ENCODE data around the gene RPL5. TPM values are rescaled to one million over a fixed set of nuclear protein-coding genes. Genes with fewer than 3 reads are reported as not detected.

The RPL5 gene
- polyA plus RNA-seq, 1 donor: 2,734 TPM

DNA sequence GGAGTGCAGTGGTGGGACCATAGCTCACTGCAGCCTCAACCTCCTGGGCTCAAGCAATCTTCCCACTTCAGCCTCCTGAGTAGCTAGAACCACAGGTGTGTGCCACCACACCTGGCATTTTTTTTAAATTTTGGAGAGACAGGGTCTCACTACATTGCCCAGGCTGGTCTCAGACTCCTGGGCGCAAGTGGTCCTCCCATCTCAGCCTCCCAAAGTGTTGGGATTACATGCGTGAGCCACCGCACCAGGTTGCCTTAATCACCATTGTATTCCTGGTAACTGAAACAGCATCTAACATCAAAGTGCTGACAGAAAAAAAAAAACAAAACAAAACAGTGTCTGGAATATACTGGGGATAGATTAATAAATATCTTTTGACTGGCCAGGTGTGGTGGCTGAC lies 18.2 kb downstream of the RPL5 start:
- Histone ChIP-seq H3K27me3 (ENCODE audit: control insufficient read depth, insufficient read depth, low read length) (no peaks in the 10 kb centered on the region), H3K4me1 (ENCODE audit: control insufficient read depth, insufficient read depth, low read length) (peaks cover 9% of the 10 kb centered on the region), H3K9me3 (ENCODE audit: control insufficient read depth, low read depth, low read length) (no peaks in the 10 kb centered on the region), H3K27ac (ENCODE audit: low read length) (no peak overlapping the region), H3K36me3 (ENCODE audit: control insufficient read depth, insufficient read depth, low read length) (peaks cover 11% of the 10 kb centered on the region), H3K4me3 (ENCODE audit: low read length) (no peak overlapping the region)
- no CpG with 5 or more reads among the region's 3 CpGs for WGBS (ENCODE audit: insufficient coverage, low lambda C conversion rate)
- DNase-seq: no peak

DNA sequence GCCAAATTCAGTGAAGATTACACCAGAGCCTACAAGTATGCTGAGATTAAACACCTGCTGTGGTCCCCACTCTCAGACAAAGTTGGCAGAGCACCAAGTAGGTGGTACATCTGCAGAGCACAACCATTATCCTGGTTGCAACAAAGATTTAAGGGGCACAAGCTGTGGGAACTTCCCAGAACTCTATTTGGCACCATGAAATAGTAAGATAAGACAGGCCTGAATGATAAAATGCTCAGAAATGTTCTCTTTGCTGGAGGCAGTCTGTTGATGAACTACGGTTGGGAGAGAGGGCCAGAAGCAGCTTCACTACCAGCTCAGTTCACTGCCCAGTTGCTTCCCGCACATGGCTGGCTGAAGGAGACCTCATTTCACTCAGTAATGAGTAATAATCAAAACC lies 19.9 kb downstream of the RPL5 start:
- no peak for DNase-seq
- H3K27me3 ChIP-seq (ENCODE audit: control insufficient read depth, insufficient read depth, low read length): no peaks in the 10 kb centered on the region
- H3K27ac ChIP-seq (ENCODE audit: low read length): no peak overlapping the region
- no CpG with 5 or more reads among the region's 2 CpGs for WGBS (ENCODE audit: insufficient coverage, low lambda C conversion rate)
- peaks cover 9% of the 10 kb centered on the region for H3K4me1 ChIP-seq (ENCODE audit: control insufficient read depth, insufficient read depth, low read length)
- no peaks in the 10 kb centered on the region for H3K9me3 ChIP-seq (ENCODE audit: control insufficient read depth, low read depth, low read length)
- peaks cover 7% of the 10 kb centered on the region for H3K36me3 ChIP-seq (ENCODE audit: control insufficient read depth, insufficient read depth, low read length)
- no peak overlapping the region for H3K4me3 ChIP-seq (ENCODE audit: low read length)

DNA sequence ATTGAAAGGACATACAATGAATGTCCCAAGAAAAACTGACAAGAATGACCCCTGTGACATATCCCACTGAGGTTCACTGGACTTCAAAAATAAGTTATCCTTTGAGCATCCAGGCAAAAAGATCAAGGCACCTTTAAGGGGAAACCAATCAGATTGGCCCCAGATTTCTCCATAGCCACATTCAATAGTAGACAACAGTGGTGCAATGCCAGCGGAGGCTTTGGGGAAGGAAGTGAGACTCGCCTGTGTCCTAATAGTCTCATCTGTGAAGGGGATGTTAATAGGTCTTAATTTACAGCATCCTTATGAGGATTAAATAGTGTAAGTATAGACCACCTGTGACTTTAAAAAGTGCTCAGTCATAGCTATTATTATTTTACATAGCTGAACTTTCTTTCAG lies 21.5 kb downstream of the RPL5 start:
- no peak for DNase-seq
- Histone ChIP-seq H3K27ac (ENCODE audit: low read length) (no peak overlapping the region), H3K9me3 (ENCODE audit: control insufficient read depth, low read depth, low read length) (no peaks in the 10 kb centered on the region), H3K4me1 (ENCODE audit: control insufficient read depth, insufficient read depth, low read length) (peaks cover 15% of the 10 kb centered on the region), H3K36me3 (ENCODE audit: control insufficient read depth, insufficient read depth, low read length) (peaks cover 7% of the 10 kb centered on the region), H3K4me3 (ENCODE audit: low read length) (no peak overlapping the region), H3K27me3 (ENCODE audit: control insufficient read depth, insufficient read depth, low read length) (no peaks in the 10 kb centered on the region)
- WGBS (ENCODE audit: insufficient coverage, low lambda C conversion rate): no CpG with 5 or more reads among the region's 2 CpGs

DNA sequence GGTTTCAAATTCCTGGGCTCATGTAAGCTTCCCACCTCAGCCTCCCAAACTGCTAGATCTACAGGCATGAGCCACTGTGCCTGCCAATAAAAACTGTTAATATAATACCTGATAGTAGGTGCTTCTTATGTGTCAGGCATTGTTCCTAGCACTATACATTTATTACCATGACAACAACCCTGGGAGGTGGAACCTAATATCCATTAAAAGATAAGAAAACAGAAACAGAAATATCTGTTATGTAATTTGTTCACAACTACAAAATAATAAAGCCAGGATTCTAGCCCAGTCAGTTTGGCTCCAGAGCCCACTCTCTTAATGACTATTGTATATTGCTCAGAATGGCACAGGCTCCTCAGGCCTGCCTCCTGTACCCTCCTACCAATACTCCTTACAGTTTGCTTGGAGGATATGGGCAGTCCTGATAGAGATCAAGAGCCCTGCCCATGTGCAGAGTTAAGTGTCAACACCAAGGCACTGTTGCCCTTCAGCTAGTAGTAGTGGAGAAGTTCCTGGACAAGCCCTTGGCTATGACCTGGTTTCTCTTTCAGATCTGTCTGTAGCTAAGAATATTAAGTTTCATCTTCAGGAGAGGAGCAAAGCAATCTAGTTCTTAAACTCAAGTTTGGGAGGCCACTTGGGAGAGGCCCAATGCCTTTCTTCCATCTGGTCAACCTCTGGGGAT lies 22.4 kb downstream of the RPL5 start:
- Histone ChIP-seq H3K4me1 (ENCODE audit: control insufficient read depth, insufficient read depth, low read length) (peaks cover 15% of the 10 kb centered on the region), H3K4me3 (ENCODE audit: low read length) (no peak overlapping the region), H3K9me3 (ENCODE audit: control insufficient read depth, low read depth, low read length) (no peaks in the 10 kb centered on the region), H3K36me3 (ENCODE audit: control insufficient read depth, insufficient read depth, low read length) (peaks cover 6% of the 10 kb centered on the region), H3K27ac (ENCODE audit: low read length) (peak overlapping the region; percentile 44), H3K27me3 (ENCODE audit: control insufficient read depth, insufficient read depth, low read length) (no peaks in the 10 kb centered on the region)
- DNase-seq: peak; percentile 16 to 71

DNA sequence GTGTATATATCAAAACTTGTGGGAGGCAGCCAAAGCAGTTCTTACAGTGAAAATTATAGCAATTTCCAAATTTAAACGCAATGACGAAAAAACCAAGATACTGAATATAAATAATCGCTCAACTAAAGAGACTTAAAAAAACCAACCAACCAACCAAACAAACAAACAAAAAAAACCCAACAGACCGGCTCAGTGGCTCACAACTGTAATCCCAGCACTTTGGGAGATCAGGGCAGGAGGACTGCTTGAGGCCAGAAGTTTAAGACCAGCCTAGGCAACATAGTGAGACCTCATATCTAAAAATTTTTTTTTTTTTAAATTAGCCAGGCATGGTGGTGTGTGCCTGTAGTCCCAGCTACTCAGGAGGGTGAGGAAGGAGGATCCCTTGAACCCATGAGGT lies 23.4 kb downstream of the RPL5 start:
- Histone ChIP-seq H3K27ac (ENCODE audit: low read length) (no peak overlapping the region), H3K27me3 (ENCODE audit: control insufficient read depth, insufficient read depth, low read length) (no peaks in the 10 kb centered on the region), H3K9me3 (ENCODE audit: control insufficient read depth, low read depth, low read length) (no peaks in the 10 kb centered on the region), H3K4me1 (ENCODE audit: control insufficient read depth, insufficient read depth, low read length) (peaks cover 15% of the 10 kb centered on the region), H3K36me3 (ENCODE audit: control insufficient read depth, insufficient read depth, low read length) (peaks cover 2% of the 10 kb centered on the region), H3K4me3 (ENCODE audit: low read length) (no peak overlapping the region)
- 100% methylated on average over 1 of the region's 4 CpGs for WGBS (ENCODE audit: insufficient coverage, low lambda C conversion rate)
- DNase-seq: no peak

DNA sequence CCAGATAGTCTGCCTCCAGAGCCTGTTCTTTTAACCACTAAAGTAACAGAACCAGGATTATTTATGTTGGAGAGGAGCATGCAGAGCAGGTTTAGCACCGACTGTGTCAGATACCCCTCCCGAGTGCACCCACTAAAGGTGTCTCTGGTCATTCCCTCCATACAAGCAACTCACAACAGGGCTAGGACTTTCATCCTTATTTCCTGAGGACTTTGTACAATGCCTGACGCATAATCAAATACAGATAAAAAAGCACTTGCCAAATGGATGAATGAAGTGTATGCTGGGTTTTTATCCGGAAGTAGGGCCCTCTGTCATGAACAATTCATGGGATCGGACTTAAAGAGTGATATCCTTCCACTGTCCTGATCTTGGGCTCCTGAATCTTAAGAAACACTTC lies 26.0 kb downstream of the RPL5 start:
- no peaks in the 10 kb centered on the region for H3K9me3 ChIP-seq (ENCODE audit: control insufficient read depth, low read depth, low read length)
- WGBS (ENCODE audit: insufficient coverage, low lambda C conversion rate): 20% methylated on average over 1 of the region's 5 CpGs
- H3K36me3 ChIP-seq (ENCODE audit: control insufficient read depth, insufficient read depth, low read length): no peaks in the 10 kb centered on the region
- peak; percentile 68 to 88 for DNase-seq
- no peak overlapping the region for H3K4me3 ChIP-seq (ENCODE audit: low read length)
- peaks cover 15% of the 10 kb centered on the region for H3K4me1 ChIP-seq (ENCODE audit: control insufficient read depth, insufficient read depth, low read length)
- no peaks in the 10 kb centered on the region for H3K27me3 ChIP-seq (ENCODE audit: control insufficient read depth, insufficient read depth, low read length)
- H3K27ac ChIP-seq (ENCODE audit: low read length): peak overlapping the region; percentile 36

DNA sequence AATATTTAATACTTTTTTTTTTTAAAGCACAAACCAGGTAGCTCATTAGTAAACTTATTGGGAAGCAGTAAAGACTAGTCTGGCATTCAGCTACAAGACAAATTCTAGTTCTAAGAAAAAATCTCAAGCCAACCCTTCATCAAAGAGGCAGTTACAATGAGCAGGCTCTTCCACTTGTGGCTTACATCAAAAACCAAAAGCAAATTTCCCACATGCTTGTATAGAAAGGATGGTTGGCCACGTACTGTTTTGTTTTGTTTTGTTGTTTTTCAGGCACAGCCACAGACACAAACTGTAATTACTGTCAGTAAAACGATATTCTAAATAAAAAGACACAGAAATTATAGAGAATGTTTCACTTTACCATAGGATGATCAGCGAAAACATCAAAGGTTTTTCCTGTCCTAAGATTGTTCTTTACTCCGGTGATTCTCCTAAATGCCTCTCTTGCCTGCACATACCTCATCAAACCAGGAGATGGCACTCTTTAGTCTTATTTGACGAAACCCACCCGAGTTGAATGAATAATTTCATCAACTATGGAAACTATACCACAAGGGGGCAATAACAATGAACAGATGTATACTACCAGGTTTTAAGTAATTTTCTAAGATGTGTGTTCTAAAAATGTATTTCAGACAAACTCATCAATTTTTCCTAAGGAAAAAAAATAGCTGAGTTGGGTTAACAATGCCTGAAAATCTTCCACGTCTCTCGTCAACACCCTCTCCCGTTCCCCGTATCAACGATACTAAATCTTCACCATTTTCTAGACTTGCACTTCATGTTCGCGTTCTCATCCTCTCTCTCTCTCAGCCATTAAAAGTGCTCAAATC lies 26.9 kb downstream of the RPL5 start:
- 74% methylated on average over 7 of the region's 13 CpGs for WGBS (ENCODE audit: insufficient coverage, low lambda C conversion rate)
- no peaks in the 10 kb centered on the region for H3K27me3 ChIP-seq (ENCODE audit: control insufficient read depth, insufficient read depth, low read length)
- no peaks in the 10 kb centered on the region for H3K9me3 ChIP-seq (ENCODE audit: control insufficient read depth, low read depth, low read length)
- DNase-seq: peak; percentile 66 to 72
- no peak overlapping the region for H3K4me3 ChIP-seq (ENCODE audit: low read length)
- no peak overlapping the region for H3K27ac ChIP-seq (ENCODE audit: low read length)
- no peaks in the 10 kb centered on the region for H3K36me3 ChIP-seq (ENCODE audit: control insufficient read depth, insufficient read depth, low read length)
- peaks cover 14% of the 10 kb centered on the region for H3K4me1 ChIP-seq (ENCODE audit: control insufficient read depth, insufficient read depth, low read length)

DNA sequence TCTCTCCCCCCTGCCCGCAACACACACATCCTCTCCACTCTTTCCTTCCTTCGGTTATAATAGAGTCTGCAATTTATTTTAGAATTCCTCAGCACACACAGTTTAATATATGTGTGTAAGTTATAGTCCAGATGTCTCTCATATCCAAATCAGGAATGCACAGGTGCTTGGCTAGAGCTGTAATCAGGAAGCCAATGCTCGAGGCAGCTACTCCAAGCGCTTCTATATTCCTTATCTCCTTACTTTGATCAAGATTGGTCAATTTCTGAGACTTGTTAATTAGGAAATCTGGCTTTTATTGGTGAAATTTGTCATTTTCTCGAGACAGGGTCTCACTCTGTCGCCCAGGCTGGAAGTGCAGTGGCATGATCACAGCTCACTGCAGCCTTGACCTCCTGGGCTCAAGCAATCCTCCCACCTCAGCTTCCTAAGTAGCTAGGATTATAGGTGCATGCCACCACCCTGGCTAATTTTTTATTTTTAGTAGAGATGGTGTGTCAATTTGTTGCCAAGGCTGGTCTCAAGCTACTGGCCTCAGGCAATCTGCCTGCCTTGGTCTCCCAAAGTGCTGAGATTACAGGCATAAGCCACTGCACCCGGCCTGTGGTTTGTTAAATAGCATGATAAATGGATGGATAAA lies 27.7 kb downstream of the RPL5 start:
- no peak for DNase-seq
- no peaks in the 10 kb centered on the region for H3K36me3 ChIP-seq (ENCODE audit: control insufficient read depth, insufficient read depth, low read length)
- no peak overlapping the region for H3K4me3 ChIP-seq (ENCODE audit: low read length)
- whole genome bisulfite sequencing (ENCODE audit: insufficient coverage, low lambda C conversion rate): 77% methylated on average over 2 of the region's 7 CpGs
- H3K4me1 ChIP-seq (ENCODE audit: control insufficient read depth, insufficient read depth, low read length): peaks cover 6% of the 10 kb centered on the region
- H3K27ac ChIP-seq (ENCODE audit: low read length): no peak overlapping the region
- no peaks in the 10 kb centered on the region for H3K9me3 ChIP-seq (ENCODE audit: control insufficient read depth, low read depth, low read length)
- no peaks in the 10 kb centered on the region for H3K27me3 ChIP-seq (ENCODE audit: control insufficient read depth, insufficient read depth, low read length)

DNA sequence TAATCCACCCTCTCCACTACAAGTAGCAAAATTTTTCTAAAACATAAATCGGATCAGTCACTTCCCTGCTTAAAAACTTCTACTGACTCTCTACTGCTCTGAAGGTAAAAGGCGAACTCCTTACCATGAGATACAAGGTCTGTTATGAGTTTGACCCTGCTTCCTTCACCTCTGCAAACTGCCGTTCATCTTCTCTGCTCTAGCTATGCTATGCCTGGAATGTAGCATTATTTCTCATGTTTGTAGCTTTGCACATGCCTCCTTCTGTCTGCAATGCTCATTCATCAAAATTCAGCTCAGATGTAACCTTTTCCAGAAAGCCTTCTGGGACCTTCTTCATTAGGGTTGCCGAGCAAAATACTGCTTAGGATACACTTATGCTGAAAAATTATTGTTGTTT lies 30.8 kb downstream of the RPL5 start:
- 70% methylated on average over 2 of the region's 4 CpGs for WGBS (ENCODE audit: insufficient coverage, low lambda C conversion rate)
- H3K9me3 ChIP-seq (ENCODE audit: control insufficient read depth, low read depth, low read length): no peaks in the 10 kb centered on the region
- H3K4me1 ChIP-seq (ENCODE audit: control insufficient read depth, insufficient read depth, low read length): peaks cover 2% of the 10 kb centered on the region
- H3K4me3 ChIP-seq (ENCODE audit: low read length): no peak overlapping the region
- no peak for DNase-seq
- H3K27ac ChIP-seq (ENCODE audit: low read length): no peak overlapping the region
- H3K36me3 ChIP-seq (ENCODE audit: control insufficient read depth, insufficient read depth, low read length): no peaks in the 10 kb centered on the region
- no peaks in the 10 kb centered on the region for H3K27me3 ChIP-seq (ENCODE audit: control insufficient read depth, insufficient read depth, low read length)

DNA sequence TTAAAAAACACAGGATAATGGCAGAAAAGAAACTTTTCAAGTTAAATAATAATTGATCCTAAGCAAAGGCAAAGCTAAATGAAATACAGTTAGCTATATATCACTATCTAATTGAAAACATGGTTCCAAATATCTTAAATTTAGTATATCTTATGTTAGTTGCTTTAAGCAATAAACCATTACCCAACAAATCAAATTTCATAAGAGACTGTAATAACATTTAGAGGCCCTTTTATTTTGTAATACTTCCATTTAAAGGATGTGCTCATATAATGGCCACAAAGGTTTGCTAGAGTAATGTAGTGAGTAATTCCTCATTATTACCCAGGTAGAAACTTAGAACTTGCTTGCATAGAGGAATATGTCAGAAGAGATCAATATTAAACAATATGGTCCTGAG lies 32.3 kb downstream of the RPL5 start:
- Histone ChIP-seq H3K36me3 (ENCODE audit: control insufficient read depth, insufficient read depth, low read length) (no peaks in the 10 kb centered on the region), H3K4me1 (ENCODE audit: control insufficient read depth, insufficient read depth, low read length) (no peaks in the 10 kb centered on the region), H3K27ac (ENCODE audit: low read length) (no peak overlapping the region), H3K9me3 (ENCODE audit: control insufficient read depth, low read depth, low read length) (no peaks in the 10 kb centered on the region), H3K27me3 (ENCODE audit: control insufficient read depth, insufficient read depth, low read length) (no peaks in the 10 kb centered on the region), H3K4me3 (ENCODE audit: low read length) (no peak overlapping the region)
- no peak for DNase-seq
